Lower lobe of right lung (tissue), 2 donors: Measurements from ENCODE around the gene PLCXD3. TPM values are rescaled to one million over a fixed set of nuclear protein-coding genes. Genes with fewer than 3 reads are reported as not detected.

Source experiments
- ATAC-seq, 2 donors: fragments of 200-7000 bp; cut with Tn5 transposase; one replicate each; pipeline ENCODE4 v1.9.1; 2020 to 2022; ENCODE audit warnings: mild to moderate bottlenecking in 2 of 2, moderate library complexity in 2 of 2
- DNase-seq: peaks from one replicate; pipeline ENCODE4 v3.0.0-alpha.2; 2020
- H3K27ac ChIP-seq: fragments of 200-600 bp; one replicate; pipeline ENCODE4 v1.8.0; 2022
- H3K27me3 ChIP-seq: fragments of 200-600 bp; one replicate; pipeline ENCODE4 v1.8.0; 2022; ENCODE audit warnings: low read depth
- H3K36me3 ChIP-seq: fragments of 200-600 bp; one replicate; pipeline ENCODE4 v1.8.0; 2022; ENCODE audit warnings: mild to moderate bottlenecking
- H3K4me1 ChIP-seq: fragments of 200-600 bp; one replicate; pipeline ENCODE4 v1.8.0; 2022
- H3K4me3 ChIP-seq: fragments of 200-600 bp; one replicate; pipeline ENCODE4 v1.8.0; 2022; ENCODE audit warnings: mild to moderate bottlenecking
- H3K9me3 ChIP-seq: fragments of 200-600 bp; one replicate; pipeline ENCODE4 v1.8.0; 2022
- intact Hi-C: fragments of 100-400 bp; cut with DNase I; formaldehyde crosslinking; loops from one replicate; pipeline ENCODE4 v1.11.0; 2022
- total RNA-seq: library from RNA; stranded (reverse); fragmentation: NEBNext Ultra II Directional; extraction: Animal tissue kit (Norgen Biotek cat#: 25700); gene quantifications from one replicate; pipeline ENCODE4 v1.2.1, GENCODE V29; 2021
- TF ChIP-seq, protein P1 (sequence below): fragments of 200-600 bp; IDR thresholded peaks from one replicate; pipeline ENCODE4 v1.8.0; 2022; ENCODE audit warnings: antibody characterized with exemption, mild to moderate bottlenecking
- donor health status: DM: no; HTN: yes; CAD: no; lungs with severe emphysema.

Gene PLCXD3
- total RNA-seq, 1 donor from 2014 or later: 2.8 TPM

DNA sequence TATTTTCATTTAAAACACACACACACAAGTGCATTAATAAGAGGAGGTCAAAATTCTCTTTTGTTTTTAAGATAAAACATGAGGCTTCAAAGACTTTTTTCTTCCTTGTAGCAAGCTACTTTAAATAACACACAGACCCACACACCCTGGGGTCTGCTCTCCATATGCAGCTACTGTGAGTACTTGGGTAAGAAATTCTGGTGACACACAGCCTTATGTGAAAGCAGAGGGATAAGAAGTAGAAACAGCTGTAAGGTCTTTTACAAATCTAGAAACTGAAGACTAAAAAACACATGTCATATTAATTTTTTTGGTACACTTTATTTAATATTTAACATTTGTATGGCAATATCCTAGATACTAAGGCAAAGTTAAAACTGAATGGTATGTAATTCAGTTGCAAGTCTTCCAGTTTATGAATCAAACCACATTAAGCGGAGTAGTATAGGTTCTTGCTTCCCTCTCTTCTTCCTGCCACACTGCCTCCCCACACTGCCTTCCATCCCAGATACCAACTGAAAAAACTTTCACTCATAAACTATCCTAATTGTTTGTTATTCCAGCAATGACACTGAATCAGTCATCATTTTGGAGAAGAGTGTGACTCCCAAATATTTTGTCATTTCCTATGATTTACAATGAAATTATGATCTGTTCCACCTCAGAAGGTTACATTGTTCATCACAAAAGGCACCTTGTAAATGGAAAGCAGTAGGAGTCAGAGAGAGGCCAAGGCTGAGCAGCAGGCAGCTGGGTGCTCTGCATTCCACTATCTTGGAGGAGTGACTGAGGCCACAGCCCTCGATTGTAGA is 92.0 kb downstream of the PLCXD3 start:
- Histone ChIP-seq H3K9me3 (no peaks in the 10 kb centered on the region), H3K27ac (no peak overlapping the region), H3K27me3 (no peaks in the 10 kb centered on the region), H3K4me1 (no peaks in the 10 kb centered on the region), H3K4me3 (no peak overlapping the region), H3K36me3 (no peaks in the 10 kb centered on the region)
- TF ChIP-seq, protein P1, sequence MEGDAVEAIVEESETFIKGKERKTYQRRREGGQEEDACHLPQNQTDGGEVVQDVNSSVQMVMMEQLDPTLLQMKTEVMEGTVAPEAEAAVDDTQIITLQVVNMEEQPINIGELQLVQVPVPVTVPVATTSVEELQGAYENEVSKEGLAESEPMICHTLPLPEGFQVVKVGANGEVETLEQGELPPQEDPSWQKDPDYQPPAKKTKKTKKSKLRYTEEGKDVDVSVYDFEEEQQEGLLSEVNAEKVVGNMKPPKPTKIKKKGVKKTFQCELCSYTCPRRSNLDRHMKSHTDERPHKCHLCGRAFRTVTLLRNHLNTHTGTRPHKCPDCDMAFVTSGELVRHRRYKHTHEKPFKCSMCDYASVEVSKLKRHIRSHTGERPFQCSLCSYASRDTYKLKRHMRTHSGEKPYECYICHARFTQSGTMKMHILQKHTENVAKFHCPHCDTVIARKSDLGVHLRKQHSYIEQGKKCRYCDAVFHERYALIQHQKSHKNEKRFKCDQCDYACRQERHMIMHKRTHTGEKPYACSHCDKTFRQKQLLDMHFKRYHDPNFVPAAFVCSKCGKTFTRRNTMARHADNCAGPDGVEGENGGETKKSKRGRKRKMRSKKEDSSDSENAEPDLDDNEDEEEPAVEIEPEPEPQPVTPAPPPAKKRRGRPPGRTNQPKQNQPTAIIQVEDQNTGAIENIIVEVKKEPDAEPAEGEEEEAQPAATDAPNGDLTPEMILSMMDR: no peak
- DNase-seq: no peak
- ATAC-seq: no peak
- intact Hi-C loops: no loop called here

GRCh38 chr5:41416336-41416735 is 94.1 kb downstream of the PLCXD3 start:
- intact Hi-C loops: no loop called here
- H3K36me3 ChIP-seq: no peaks in the 10 kb centered on the region
- TF ChIP-seq, protein P1: no peak

DNA sequence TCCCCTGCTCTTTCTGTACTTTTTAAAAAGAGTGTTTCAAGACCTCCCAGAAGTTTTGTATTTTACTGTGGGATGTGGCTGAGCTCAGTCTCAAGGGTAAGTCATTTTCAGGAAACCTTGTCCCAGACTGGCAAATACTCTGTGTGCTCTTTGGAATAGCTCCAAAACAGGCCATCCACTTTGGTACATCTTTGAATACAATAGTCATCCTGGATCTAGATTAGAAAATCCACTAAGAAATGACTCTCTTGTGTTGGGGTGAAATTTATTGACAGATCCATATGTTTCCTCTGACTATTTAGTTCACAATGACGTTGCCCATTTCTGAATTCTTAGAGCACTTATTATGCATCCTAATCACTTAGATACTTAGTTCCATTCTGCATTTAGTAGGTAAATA is 95.2 kb downstream of the PLCXD3 start:
- Histone ChIP-seq H3K4me1 (no peaks in the 10 kb centered on the region), H3K36me3 (no peaks in the 10 kb centered on the region), H3K27me3 (no peaks in the 10 kb centered on the region), H3K9me3 (no peaks in the 10 kb centered on the region), H3K4me3 (no peak overlapping the region), H3K27ac (no peak overlapping the region)
- intact Hi-C loops: no loop called here
- TF ChIP-seq, protein P1: no peak
- no peak for DNase-seq
- ATAC-seq: no peak

More at GRCh38 chr5:41416336-41416735, 94.1 kb downstream of the PLCXD3 start:
- DNase-seq (no peak), ATAC-seq (no peak)
- H3K27ac ChIP-seq: no peak overlapping the region
- no peaks in the 10 kb centered on the region for H3K27me3 ChIP-seq
- no peaks in the 10 kb centered on the region for H3K4me1 ChIP-seq
- H3K9me3 ChIP-seq: no peaks in the 10 kb centered on the region
- no peak overlapping the region for H3K4me3 ChIP-seq

- DNase-seq (no peak), ATAC-seq (no peak)
- no peaks in the 10 kb centered on the region for H3K36me3 ChIP-seq
- H3K4me3 ChIP-seq: no peak overlapping the region
- no peaks in the 10 kb centered on the region for H3K4me1 ChIP-seq
- H3K27ac ChIP-seq: no peak overlapping the region
- no peaks in the 10 kb centered on the region for H3K9me3 ChIP-seq
- TF ChIP-seq, protein P1: no peak
- intact Hi-C loops: no loop called here
- no peaks in the 10 kb centered on the region for H3K27me3 ChIP-seq
These were observed 95.8 kb downstream of the PLCXD3 start for GRCh38 chr5:41414598-41414997.

GRCh38 chr5:41413074-41413473 is 97.3 kb downstream of the PLCXD3 start:
- ATAC-seq (no peak), DNase-seq (no peak)
- Histone ChIP-seq H3K36me3 (no peaks in the 10 kb centered on the region), H3K4me1 (no peaks in the 10 kb centered on the region), H3K27me3 (no peaks in the 10 kb centered on the region), H3K9me3 (no peaks in the 10 kb centered on the region), H3K27ac (no peak overlapping the region), H3K4me3 (no peak overlapping the region)
- TF ChIP-seq, protein P1: no peak
- intact Hi-C loops: no loop called here
